Liver (tissue), 3 donors: Measurements from ENCODE around the gene LRGUK.

Experiments used
- CTCF ChIP-seq: fragments of 150-350 bp; IDR thresholded peaks from 2 replicates; pipeline ENCODE4 v1.5.1; 2017; ENCODE audit warnings: improper control_type of control experiment, low read depth, low read length; ENCODE audit not compliant: missing input control
- MAX ChIP-seq: IDR thresholded peaks from 2 replicates; pipeline ENCODE4 v1.6.1; 2016; ENCODE audit warnings: antibody characterized with exemption
- RAD21 ChIP-seq, 2 donors: IDR thresholded peaks; 2 replicates each; pipeline ENCODE4 v1.6.1; 2016; ENCODE audit warnings: antibody characterized with exemption in 2 of 2, mild to moderate bottlenecking in 2 of 2
- RXRA ChIP-seq, 2 donors: IDR thresholded peaks; 2 replicates each; pipeline ENCODE4 v1.6.1; 2017 to 2018; ENCODE audit warnings: antibody characterized with exemption in 2 of 2, mild to moderate bottlenecking in 1 of 2
- TAF1 ChIP-seq: conservative IDR thresholded peaks from 2 replicates; pipeline ENCODE4 v1.6.1; 2016; ENCODE audit warnings: antibody characterized with exemption, mild to moderate bottlenecking
- YY1 ChIP-seq: IDR thresholded peaks from 2 replicates; pipeline ENCODE4 v1.6.1; 2016; ENCODE audit warnings: antibody characterized with exemption, mild to moderate bottlenecking
- donor health status: healthy.
- donor health status: healthy.

- TF ChIP-seq CTCF (no peak), MAX (no peak), RAD21 (IDR thresholded peaks at IDR 0.05) (no peak), RXRA (IDR thresholded peaks at IDR 0.05) (no peak), TAF1 (no peak), YY1 (no peak)
Measured at GRCh38 chr7:134108802-134109201, 18.3 kb upstream of the LRGUK start.
